Stimulated activated CD8-positive, alpha-beta memory T cell treated with anti-CD3 and anti-CD28 coated beads, Interleukin-15, amount 100 ng/mL, for 48 hours (primary cell): ENCODE measurements around the gene PEX1.
A peak's percentile ranks its signal among the peaks of the same experiment; 100 is the strongest.
"Not testable (repeated sequence)": the region's sequence is repeated elsewhere in the genome, so short reads cannot be mapped to it uniquely, and the experiment has no call there.

ENCODE experiments used
- DNase-seq, 2 donors: peaks; one replicate each; pipeline ENCODE4 v3.0.0-alpha.2; 2020; ENCODE audit warnings: low read depth in 2 of 2

The PEX1 gene

DNA sequence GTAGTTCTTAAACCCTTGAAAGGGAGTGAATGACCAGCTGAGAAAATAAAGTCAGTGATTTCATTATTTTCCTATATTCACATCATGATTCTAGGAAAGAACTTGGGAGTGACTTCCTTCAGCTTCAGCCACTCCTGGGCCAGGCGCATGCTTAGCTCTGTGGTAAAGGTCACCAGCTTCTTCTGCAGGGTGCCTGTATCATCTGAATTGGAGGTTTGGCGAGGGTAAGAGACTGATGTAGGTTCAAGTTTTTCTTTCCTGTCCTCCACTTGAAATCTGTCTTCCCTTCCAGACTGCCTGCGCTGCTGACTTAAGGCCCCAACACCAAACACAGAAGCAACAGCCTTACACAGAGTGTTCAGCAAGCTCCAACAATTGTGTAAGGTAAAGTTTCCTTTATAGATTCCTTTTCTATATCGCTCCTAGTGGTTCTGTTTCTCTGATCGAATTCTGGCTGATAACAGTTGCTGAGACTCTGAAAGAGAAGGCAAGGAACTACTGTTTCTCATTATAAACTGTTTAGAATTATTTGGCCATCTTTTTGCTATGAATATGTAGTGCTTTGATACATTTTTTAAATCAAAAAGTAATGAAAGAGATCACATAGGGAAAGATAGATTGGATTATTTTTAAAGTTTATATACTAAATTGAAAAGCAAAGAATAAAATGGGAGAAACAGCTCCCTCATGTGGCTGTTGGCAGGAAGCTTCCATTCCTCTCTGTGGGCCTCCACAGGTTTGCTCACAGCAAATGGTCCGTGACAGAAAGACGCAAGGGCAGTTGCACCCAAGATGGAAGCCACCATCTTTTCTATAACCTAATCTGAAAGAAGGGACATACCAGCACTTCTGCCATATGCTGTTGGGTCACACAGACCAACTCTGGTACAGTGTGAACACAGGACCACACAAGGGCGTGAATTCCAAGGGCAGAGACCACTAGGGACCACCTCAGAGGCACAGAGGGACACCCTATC lies 67.0 kb downstream of the PEX1 start:
- no peak for DNase-seq

- no peak for DNase-seq
Measured at GRCh38 chr7:92460510-92460909, 67.8 kb downstream of the PEX1 start.

- no peak for DNase-seq
Measured at GRCh38 chr7:92460109-92460508, 68.2 kb downstream of the PEX1 start.

GRCh38 chr7:92456236-92456635 lies 72.1 kb downstream of the PEX1 start:
- no peak for DNase-seq

GRCh38 chr7:92451645-92452044 lies 76.7 kb downstream of the PEX1 start:
- no peak for DNase-seq

DNA sequence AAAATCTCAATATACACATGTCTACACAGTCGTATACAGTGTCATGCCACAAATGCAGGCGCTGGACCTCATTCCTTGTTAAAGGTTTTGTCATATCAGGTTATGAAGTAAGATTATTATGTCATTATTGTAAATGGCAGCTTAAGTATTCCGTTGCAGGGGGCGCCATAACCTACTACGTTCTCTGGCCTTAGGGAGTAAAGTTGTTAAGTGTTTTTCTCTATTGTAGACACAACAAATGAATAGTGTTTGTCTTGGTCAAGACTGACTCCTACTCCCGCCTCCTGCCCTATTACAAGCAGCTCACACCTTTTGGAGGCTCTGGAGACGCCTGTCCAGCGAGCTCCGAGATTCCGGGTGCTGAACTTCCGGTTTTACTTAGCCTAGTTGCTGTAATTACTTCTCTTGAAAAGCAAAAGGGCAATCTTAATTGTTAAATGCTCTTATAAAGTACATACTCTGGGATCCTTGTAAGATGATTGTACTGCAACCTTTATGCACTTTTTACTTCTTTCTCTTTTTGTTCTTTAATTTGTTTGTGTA lies 80.0 kb downstream of the PEX1 start:
- no peak for DNase-seq

DNA sequence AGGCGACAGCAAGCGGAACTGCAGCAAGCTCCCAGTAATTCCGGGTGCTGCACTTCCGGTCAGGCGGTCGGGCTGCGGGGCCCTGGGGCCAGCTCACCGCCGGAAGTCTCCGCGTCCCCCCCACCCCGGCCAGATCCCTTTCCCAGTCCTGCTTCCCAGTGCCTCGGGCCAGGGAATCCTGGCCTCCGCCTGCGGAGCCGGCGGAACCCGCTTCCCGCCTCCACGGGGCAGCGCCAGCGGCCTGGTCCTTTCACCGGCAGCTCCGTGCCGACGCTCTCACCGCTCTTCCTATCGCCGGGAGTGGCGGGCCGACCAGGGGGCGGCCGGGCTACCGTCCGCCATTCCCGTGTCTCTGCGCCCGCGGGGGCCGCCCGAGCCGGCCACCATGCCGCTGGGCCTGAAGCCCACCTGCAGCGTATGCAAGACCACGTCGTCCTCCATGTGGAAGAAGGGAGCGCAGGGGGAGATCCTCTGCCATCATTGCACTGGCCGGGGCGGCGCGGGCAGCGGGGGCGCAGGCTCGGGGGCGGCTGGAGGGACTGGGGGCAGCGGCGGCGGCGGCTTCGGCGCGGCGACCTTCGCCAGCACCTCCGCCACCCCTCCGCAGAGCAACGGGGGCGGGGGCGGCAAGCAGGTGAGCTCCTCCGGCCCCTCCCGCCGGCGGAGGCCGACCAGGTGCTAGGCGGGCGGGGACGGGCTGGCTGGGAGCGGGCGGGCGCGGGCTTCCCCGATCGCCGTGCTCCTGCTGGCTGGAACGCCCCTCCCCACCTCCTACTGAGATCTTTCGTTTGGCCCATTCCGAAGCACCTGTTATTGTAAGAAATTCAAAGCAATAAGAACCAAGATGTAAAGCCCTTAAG lies 80.7 kb downstream of the PEX1 start, which contains the start of gene GATAD1:
Gene GATAD1, plus strand, starts transcription at position 138 of the 860 bp plus-strand sequence. Its CDS starts 248 bp downstream, at position 386.
- DNase-seq: peak; percentile 68 to 76

DNA sequence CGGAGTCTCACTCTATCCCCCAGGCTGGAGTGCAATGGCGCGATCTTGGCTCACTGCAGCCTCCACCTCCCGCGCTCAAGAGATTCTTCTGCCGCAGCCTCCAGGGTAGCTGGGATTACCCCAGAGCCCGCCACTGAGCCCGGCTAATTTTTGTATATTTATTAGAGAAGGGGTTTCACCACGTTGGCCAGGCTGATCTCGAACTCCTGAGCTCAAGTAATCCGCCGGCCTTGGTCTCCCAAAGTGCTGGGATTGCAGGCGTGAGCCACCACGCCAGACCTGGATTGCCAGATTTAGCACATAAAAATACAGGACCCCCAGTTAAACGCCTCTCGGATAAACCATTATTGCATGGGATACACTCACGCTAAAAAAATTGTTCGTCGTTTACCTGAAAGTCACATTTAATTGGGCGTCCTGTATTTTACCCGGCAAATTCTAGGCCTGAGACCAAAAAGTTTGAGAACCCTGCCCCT lies 81.4 kb downstream of the PEX1 start:
- no peak for DNase-seq

DNA sequence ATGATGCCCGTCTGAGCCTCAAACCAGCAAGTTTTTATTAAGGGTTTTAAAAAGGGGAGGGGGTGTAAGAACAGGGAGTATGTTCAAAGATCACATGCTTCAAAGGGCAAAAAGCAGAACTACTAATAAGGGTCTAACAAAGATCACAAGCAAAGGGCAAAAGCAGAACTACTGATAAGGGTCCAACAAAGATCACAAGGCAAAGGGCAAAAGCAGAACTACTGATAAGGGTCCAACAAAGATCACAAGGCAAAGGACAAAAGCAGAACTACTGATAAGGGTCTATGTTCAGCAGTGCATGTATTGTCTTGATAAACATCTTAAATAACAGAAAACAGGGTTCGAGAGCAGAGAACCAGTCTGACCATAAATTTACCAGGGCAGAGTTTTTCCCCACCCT lies 85.6 kb downstream of the PEX1 start:
- not testable (repeated sequence) for DNase-seq

DNA sequence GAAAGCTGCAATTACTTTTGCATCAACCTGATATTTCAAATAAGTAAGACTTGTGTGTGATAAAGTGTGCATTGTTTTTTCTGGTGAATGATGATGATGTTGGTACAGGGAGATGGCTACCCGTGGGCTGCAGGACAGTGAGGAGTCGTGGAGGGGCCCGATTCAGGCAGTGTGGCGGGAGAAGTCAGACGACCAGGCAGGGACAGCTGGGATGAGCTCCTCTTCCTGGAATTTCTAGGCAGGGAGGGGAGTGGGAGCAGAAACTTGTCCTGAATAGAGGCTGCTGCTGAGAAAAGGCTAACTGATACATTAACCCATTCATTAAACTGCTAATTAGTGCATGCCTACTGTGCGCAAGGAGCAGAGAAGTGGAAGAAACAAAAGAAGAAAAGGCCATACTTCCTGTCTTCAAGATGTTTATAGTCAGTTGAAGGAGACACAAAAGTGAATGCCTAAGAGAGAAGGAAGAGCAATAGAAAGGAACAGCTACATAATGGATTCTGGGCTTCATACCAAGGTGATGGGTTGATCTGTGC lies 90.3 kb downstream of the PEX1 start:
- DNase-seq: no peak
